ENCODE data around the gene BTF3L4. TPM values are rescaled to one million over a fixed set of nuclear protein-coding genes. Genes with fewer than 3 reads are reported as not detected.
"Not testable (repeated sequence)": the region's sequence is repeated elsewhere in the genome, so short reads cannot be mapped to it uniquely, and the experiment has no call there.

The BTF3L4 gene
- polyA plus RNA-seq, 1 experiment, result 86.6 TPM

DNA sequence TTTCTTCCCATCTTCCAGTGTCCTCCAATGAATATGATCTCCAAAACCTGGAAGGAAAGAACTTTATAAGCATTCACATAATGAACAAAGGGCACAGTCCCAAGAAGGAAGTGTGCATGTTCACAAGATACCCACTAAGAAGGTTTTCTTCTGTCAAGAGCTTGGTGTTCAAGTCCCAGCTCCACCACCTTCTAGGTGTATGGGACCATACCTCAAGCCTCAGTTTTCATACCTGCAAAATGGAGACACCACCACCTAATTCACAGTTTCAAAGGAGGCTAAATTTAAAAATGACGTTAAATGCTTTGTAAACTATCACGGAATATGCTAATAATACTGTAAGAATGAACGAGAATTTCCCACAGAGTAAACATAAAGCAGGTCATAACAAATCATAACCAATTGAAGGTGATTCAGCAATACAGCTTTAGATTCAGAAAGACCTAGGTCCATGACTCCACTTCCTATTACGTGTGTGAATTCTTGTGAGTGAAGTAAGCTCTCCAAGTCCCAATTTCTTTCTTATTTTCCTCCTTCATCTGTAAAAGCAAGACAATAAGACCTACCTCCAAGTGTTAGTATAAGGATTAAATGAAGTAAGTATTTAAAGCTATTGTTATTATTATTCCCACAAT lies 14.4 kb upstream of the BTF3L4 start:
- H3K4me3 ChIP-seq (ENCODE audit: low read depth, low read length), result no peak overlapping the region
- ChIA-PET POLR2A (no interaction called here), CTCF (interaction anchor here (1.0 kb wide), 1 partner anchor 59 kb away, joined by 3 read pairs; no protein-coding TSS in a partner anchor)
- no peak for DNase-seq (ENCODE audit: low read depth, low spot score)
- no peak overlapping the region for H3K27ac ChIP-seq (ENCODE audit: low read depth, low read length)
- TF ChIP-seq, protein P1, sequence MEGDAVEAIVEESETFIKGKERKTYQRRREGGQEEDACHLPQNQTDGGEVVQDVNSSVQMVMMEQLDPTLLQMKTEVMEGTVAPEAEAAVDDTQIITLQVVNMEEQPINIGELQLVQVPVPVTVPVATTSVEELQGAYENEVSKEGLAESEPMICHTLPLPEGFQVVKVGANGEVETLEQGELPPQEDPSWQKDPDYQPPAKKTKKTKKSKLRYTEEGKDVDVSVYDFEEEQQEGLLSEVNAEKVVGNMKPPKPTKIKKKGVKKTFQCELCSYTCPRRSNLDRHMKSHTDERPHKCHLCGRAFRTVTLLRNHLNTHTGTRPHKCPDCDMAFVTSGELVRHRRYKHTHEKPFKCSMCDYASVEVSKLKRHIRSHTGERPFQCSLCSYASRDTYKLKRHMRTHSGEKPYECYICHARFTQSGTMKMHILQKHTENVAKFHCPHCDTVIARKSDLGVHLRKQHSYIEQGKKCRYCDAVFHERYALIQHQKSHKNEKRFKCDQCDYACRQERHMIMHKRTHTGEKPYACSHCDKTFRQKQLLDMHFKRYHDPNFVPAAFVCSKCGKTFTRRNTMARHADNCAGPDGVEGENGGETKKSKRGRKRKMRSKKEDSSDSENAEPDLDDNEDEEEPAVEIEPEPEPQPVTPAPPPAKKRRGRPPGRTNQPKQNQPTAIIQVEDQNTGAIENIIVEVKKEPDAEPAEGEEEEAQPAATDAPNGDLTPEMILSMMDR (IDR thresholded peaks at IDR 0.05; ENCODE audit: low read depth, low read length), result no peak
- no peaks in the 10 kb centered on the region for H3K27me3 ChIP-seq (ENCODE audit: control insufficient read depth, insufficient read depth, low read length)
- no peaks in the 10 kb centered on the region for H3K9me3 ChIP-seq (ENCODE audit: control insufficient read depth, insufficient read depth, low read length)

DNA sequence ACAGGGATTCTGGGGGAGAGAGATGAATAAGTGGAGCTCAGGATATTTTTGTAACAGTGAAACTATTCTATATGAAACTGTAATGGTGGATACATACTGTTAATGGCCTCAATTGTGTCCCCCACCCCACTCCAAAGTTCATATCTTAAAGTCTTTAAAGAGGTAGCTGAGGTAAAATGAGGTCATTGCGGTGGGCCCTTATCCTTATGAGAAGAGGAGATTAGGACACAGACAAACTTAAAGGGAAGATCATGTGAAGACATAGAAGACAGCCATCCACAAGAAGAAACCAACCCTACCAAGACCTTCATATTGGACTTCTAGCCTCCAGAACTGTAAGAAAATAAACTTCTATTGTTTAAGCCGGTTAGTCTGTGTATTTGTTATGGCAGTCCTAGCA lies 10.9 kb upstream of the BTF3L4 start:
- TF ChIP-seq, protein P1 (IDR thresholded peaks at IDR 0.05; ENCODE audit: low read depth, low read length), result no peak
- H3K9me3 ChIP-seq (ENCODE audit: control insufficient read depth, insufficient read depth, low read length), result no peaks in the 10 kb centered on the region
- H3K27ac ChIP-seq (ENCODE audit: low read depth, low read length), result no peak overlapping the region
- H3K4me3 ChIP-seq (ENCODE audit: low read depth, low read length), result no peak overlapping the region
- ChIA-PET CTCF (no interaction called here), POLR2A (no interaction called here)
- H3K27me3 ChIP-seq (ENCODE audit: control insufficient read depth, insufficient read depth, low read length), result no peaks in the 10 kb centered on the region
- no peak for DNase-seq (ENCODE audit: low read depth, low spot score)

- H3K27me3 ChIP-seq (ENCODE audit: control insufficient read depth, insufficient read depth, low read length); POLR2A ChIA-PET; H3K27ac ChIP-seq (ENCODE audit: low read depth, low read length); H3K4me3 ChIP-seq (ENCODE audit: low read depth, low read length); CTCF ChIA-PET; H3K9me3 ChIP-seq (ENCODE audit: control insufficient read depth, insufficient read depth, low read length); DNase-seq (ENCODE audit: low read depth, low spot score): not testable (repeated sequence)
Measured at GRCh38 chr1:52045666-52046195, 10.4 kb upstream of the BTF3L4 start.

DNA sequence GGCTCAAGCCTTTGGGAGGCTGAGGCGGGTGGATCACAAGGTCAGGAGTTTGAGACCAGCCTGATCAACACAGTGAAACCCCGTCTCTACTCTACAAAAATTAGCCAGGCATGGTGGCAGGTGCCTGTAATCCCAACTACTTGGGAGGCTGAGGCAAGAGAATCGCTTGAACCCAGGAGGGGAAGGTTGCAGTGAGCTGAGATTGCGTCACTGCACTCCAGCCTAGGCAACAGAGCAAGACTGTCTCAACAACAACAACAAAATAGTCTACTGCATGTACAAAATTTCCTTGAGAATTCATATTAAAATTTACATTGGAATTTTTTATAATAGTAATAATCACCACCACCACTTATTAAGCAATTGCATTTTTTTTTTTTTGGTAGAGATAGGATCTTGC lies 6.8 kb upstream of the BTF3L4 start:
- CTCF ChIA-PET; DNase-seq (ENCODE audit: low read depth, low spot score); H3K27ac ChIP-seq (ENCODE audit: low read depth, low read length); H3K9me3 ChIP-seq (ENCODE audit: control insufficient read depth, insufficient read depth, low read length); H3K4me3 ChIP-seq (ENCODE audit: low read depth, low read length); POLR2A ChIA-PET; H3K27me3 ChIP-seq (ENCODE audit: control insufficient read depth, insufficient read depth, low read length): not testable (repeated sequence)

DNA sequence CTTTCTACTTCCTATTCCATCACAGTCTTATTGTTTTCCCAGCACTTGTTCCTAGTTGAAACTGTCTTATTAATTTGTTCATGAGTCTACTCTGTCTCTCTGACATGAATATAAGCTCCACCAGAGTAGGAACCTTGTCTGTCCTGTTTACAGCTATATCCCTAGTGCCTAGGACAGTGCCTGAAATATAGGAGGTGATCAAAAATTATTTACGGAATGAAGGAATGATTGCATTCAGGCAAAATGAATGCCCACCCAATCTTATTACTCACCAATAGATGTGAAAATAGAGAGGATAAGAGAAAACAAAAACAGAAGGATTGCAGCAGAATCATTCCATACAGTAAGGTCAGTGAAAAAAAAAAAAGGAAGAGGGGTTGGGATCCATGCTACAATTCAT lies 2.2 kb upstream of the BTF3L4 start:
- TF ChIP-seq, protein P1 (IDR thresholded peaks at IDR 0.05; ENCODE audit: low read depth, low read length), result no peak
- peak overlapping the region; percentile 90 for H3K4me3 ChIP-seq (ENCODE audit: low read depth, low read length)
- H3K27ac ChIP-seq (ENCODE audit: low read depth, low read length), result no peak overlapping the region
- CTCF ChIA-PET, result no interaction called here
- POLR2A ChIA-PET, result no interaction called here
- no peaks in the 10 kb centered on the region; the same call in 1 of the 2 replicates for H3K9me3 ChIP-seq (ENCODE audit: control insufficient read depth, insufficient read depth, low read length)
- DNase-seq (ENCODE audit: low read depth, low spot score), result no peak
- H3K27me3 ChIP-seq (ENCODE audit: control insufficient read depth, insufficient read depth, low read length), result no peaks in the 10 kb centered on the region

DNA sequence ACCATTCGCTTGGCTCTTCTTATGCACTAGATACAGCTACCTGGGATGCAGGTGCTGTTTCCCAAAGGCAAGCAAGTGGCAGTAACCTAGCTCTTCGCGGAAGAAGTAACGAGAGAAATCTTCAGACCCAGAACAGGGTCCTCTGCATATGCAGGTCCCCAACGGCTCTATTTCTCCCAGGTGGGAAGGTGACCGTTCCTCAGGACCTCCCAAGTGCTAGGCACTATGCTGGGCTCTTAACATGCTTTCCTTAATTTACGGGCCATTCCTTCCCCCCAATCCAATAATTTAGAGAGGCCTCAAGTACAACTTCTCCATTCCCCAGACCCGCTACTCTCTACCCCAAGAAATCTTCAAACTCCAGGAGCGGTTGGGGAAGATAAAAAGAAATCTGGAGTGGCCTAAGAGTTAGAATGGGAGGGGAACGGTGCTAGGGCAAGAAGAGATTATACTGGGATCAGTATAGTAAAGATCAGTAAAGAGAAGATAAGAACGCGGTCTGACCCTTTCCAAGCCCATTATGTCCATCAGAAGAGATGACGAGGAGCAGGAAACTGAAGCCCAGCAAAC lies 1.5 kb upstream of the BTF3L4 start:
- Histone ChIP-seq H3K27ac (ENCODE audit: low read depth, low read length) (peak overlapping the region; percentile 97), H3K27me3 (ENCODE audit: control insufficient read depth, insufficient read depth, low read length) (no peaks in the 10 kb centered on the region), H3K4me3 (ENCODE audit: low read depth, low read length) (peak overlapping the region; percentile 90), H3K9me3 (ENCODE audit: control insufficient read depth, insufficient read depth, low read length) (no peaks in the 10 kb centered on the region; the same call in 1 of the 2 replicates)
- ChIA-PET POLR2A (interaction anchor here (0.5 to 1.6 kb wide), 5 partner anchors 21 to 297 kb away, joined by 4 to 12 read pairs (median 6); partner anchors contain the start of gene KTI12), CTCF (no interaction called here)
- DNase-seq (ENCODE audit: low read depth, low spot score), result no peak
- TF ChIP-seq, protein P1 (IDR thresholded peaks at IDR 0.05; ENCODE audit: low read depth, low read length), result no peak

Data from AG04450 (cell line).